ENCODE data around the gene CENATAC. TPM values are rescaled to one million over a fixed set of nuclear protein-coding genes. Genes with fewer than 3 reads are reported as not detected.

The CENATAC gene
- total and polyA plus RNA-seq, 4 donors: 6.0 to 33.6 (median 13.2) TPM

DNA sequence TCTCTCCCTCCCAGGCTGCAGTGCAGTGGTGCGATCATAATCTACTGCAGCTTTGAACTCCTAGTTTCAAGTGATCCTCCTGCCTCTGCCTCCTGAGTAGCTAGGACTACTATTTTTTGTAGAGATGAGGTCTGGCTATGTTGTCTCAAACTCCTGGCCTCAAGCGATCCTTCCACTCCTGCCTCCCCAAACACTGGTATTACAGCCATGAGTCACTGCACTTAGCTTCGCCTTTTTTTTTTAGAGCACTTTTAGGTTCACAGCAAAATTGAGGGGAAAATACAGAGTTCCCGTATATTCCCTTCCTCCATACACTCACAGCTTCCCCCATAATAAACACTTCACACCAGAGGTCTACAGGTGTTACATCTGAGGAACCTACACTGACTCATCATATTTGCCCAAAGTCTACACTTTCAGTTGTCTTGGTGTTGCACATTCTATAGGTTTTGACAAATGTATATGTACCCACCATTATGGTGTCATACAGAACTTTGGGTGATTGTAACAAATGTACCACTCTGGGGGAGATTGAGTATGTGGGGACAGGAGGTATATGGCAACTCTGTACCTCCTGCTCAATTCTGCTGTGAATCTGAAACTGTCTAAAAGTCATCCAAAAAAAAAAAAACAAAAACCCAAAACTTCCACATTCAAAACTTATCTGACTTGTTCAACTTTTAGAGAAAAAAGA, 44.0 kb downstream of the CENATAC start:
- H3K36me3 ChIP-seq (ENCODE audit: control insufficient read depth in 4 of 4, insufficient read depth in 3 of 4, low read depth in 1 of 4, low read length in 3 of 4): peaks cover 8 to 24% (median 15%) of the 10 kb centered on the region in 4 donors
- no peak overlapping the region for H3K9ac ChIP-seq (ENCODE audit: low read depth in 1 of 2, low read length in 2 of 2)
- no peak overlapping the region for H3K4me3 ChIP-seq (ENCODE audit: low read depth in 1 of 3, low read length in 3 of 3)
- no peak overlapping the region for H3K27ac ChIP-seq (ENCODE audit: low read depth in 1 of 2, low read length in 2 of 2)
- DNase-seq (ENCODE audit: low spot score): no peak
- no peaks in the 10 kb centered on the region for H3K27me3 ChIP-seq (ENCODE audit: control insufficient read depth in 4 of 4, insufficient read depth in 4 of 4, low read length in 3 of 4)
- TF ChIP-seq RAD21 (IDR thresholded peaks at IDR 0.05): no peak
- no peak for TF ChIP-seq TAF1 (conservative IDR thresholded peaks at IDR 0.05)
- no peak for TF ChIP-seq FOXA2 (IDR thresholded peaks at IDR 0.05)
- TF ChIP-seq NR2F2 (IDR thresholded peaks at IDR 0.05): no peak
- TF ChIP-seq RXRA (IDR thresholded peaks at IDR 0.05): no peak
- TF ChIP-seq, protein P1, sequence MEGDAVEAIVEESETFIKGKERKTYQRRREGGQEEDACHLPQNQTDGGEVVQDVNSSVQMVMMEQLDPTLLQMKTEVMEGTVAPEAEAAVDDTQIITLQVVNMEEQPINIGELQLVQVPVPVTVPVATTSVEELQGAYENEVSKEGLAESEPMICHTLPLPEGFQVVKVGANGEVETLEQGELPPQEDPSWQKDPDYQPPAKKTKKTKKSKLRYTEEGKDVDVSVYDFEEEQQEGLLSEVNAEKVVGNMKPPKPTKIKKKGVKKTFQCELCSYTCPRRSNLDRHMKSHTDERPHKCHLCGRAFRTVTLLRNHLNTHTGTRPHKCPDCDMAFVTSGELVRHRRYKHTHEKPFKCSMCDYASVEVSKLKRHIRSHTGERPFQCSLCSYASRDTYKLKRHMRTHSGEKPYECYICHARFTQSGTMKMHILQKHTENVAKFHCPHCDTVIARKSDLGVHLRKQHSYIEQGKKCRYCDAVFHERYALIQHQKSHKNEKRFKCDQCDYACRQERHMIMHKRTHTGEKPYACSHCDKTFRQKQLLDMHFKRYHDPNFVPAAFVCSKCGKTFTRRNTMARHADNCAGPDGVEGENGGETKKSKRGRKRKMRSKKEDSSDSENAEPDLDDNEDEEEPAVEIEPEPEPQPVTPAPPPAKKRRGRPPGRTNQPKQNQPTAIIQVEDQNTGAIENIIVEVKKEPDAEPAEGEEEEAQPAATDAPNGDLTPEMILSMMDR (IDR thresholded peaks at IDR 0.05; ENCODE audit: low read depth, low read length, missing input control): no peak
- TF ChIP-seq GABPA (IDR thresholded peaks at IDR 0.05 in 1 of 2, conservative IDR thresholded peaks at IDR 0.05 in 1 of 2): no peak
- TF ChIP-seq, protein P2, sequence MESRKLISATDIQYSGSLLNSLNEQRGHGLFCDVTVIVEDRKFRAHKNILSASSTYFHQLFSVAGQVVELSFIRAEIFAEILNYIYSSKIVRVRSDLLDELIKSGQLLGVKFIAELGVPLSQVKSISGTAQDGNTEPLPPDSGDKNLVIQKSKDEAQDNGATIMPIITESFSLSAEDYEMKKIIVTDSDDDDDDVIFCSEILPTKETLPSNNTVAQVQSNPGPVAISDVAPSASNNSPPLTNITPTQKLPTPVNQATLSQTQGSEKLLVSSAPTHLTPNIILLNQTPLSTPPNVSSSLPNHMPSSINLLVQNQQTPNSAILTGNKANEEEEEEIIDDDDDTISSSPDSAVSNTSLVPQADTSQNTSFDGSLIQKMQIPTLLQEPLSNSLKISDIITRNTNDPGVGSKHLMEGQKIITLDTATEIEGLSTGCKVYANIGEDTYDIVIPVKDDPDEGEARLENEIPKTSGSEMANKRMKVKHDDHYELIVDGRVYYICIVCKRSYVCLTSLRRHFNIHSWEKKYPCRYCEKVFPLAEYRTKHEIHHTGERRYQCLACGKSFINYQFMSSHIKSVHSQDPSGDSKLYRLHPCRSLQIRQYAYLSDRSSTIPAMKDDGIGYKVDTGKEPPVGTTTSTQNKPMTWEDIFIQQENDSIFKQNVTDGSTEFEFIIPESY (IDR thresholded peaks at IDR 0.05): no peak
- TF ChIP-seq JUND (IDR thresholded peaks at IDR 0.05): no peak
- TF ChIP-seq REST (IDR thresholded peaks at IDR 0.05): no peak
- TF ChIP-seq FOXA1 (IDR thresholded peaks at IDR 0.05): no peak
- TF ChIP-seq HNF4G (IDR thresholded peaks at IDR 0.05): no peak
- TF ChIP-seq HNF4A (conservative IDR thresholded peaks at IDR 0.05): no peak
- TF ChIP-seq ATF3 (IDR thresholded peaks at IDR 0.05): no peak
- TF ChIP-seq MAX (IDR thresholded peaks at IDR 0.05): no peak
- no peak for TF ChIP-seq SP1 (IDR thresholded peaks at IDR 0.05)
- TF ChIP-seq EGR1 (IDR thresholded peaks at IDR 0.05; ENCODE audit: low read depth in 2 of 2): no peak
- TF ChIP-seq YY1 (IDR thresholded peaks at IDR 0.05): no peak
- H3K9me3 ChIP-seq (ENCODE audit: control insufficient read depth in 4 of 4, low read length in 3 of 4): no peaks in the 10 kb centered on the region
- 95% methylated on average over 4 of the region's 4 CpGs for WGBS
- H3K4me1 ChIP-seq (ENCODE audit: control insufficient read depth in 4 of 4, insufficient read depth in 4 of 4, low read length in 3 of 4): no peaks in the 10 kb centered on the region

All from liver (tissue), 9 donors.